HepG2 (cell line): Measurements from ENCODE around the gene NEK3. TPM values are rescaled to one million over a fixed set of nuclear protein-coding genes. Genes with fewer than 3 reads are reported as not detected.

Source experiments
- CAMTA2 ChIP-seq: sonication (generic); formaldehyde crosslinking; IDR thresholded peaks from 2 replicates; pipeline ENCODE4 v1.4.0; 2020; ENCODE audit warnings: mild to moderate bottlenecking, missing genetic modification reagents, borderline replicate concordance
- EP300 ChIP-seq, 3 experiments: sonication (generic) in 1 of 3; formaldehyde crosslinking in 1 of 3; IDR thresholded peaks; 2 replicates each; pipeline versions ENCODE4 v1.5.1 to v1.6.1; 2011 to 2020; ENCODE audit warnings: low read depth in 2 of 3, low read length in 2 of 3, borderline replicate concordance in 1 of 3, improper control_type of control experiment in 1 of 3, mild to moderate bottlenecking in 1 of 3, missing genetic modification reagents in 1 of 3, moderate library complexity in 1 of 3
- JUN ChIP-seq: sonication (generic); formaldehyde crosslinking; IDR thresholded peaks from 2 replicates; pipeline ENCODE4 v1.4.0; 2020; ENCODE audit warnings: mild to moderate bottlenecking, missing genetic modification reagents
- KLF13 ChIP-seq: sonication (generic); formaldehyde crosslinking; IDR thresholded peaks from 2 replicates; pipeline ENCODE4 v1.4.0; 2020; ENCODE audit warnings: mild to moderate bottlenecking, missing genetic modification reagents
- MATR3 ChIP-seq: sonication (generic); formaldehyde crosslinking; IDR thresholded peaks from 2 replicates; pipeline ENCODE4 v1.4.0; 2020; ENCODE audit warnings: missing genetic modification reagents
- MED8 ChIP-seq: sonication (generic); formaldehyde crosslinking; IDR thresholded peaks from 2 replicates; pipeline ENCODE4 v1.8.1; 2023; ENCODE audit warnings: mild to moderate bottlenecking, missing genetic modification reagents; ENCODE audit not compliant: insufficient replicate concordance
- PCBP1 ChIP-seq: fragments of 200-400 bp; formaldehyde crosslinking; IDR thresholded peaks from 2 replicates; pipeline ENCODE4 v1.6.1; 2017; ENCODE audit warnings: mild to moderate bottlenecking, low read depth, low read length, borderline replicate concordance
- SRSF1 ChIP-seq: fragments of 200-400 bp; formaldehyde crosslinking; optimal IDR thresholded peaks from 2 replicates; pipeline ENCODE3; 2017; ENCODE audit warnings: mild to moderate bottlenecking, low read depth, low read length, moderate library complexity
- SSRP1 ChIP-seq: IDR thresholded peaks from 2 replicates; pipeline ENCODE4 v1.6.1; 2016; ENCODE audit warnings: control low read depth
- TBX3 ChIP-seq: fragments of 450-650 bp; IDR thresholded peaks from 2 replicates; pipeline ENCODE4 v1.6.1; 2017; ENCODE audit warnings: antibody characterized with exemption, mild to moderate bottlenecking, inconsistent platforms, borderline replicate concordance
- TEAD2 ChIP-seq: sonication (generic); formaldehyde crosslinking; IDR thresholded peaks from 2 replicates; pipeline ENCODE4 v1.9.0; 2021; ENCODE audit warnings: missing genetic modification reagents
- TGIF2 ChIP-seq: IDR thresholded peaks from 2 replicates; pipeline ENCODE4 v1.6.1; 2016; ENCODE audit warnings: control low read depth, missing compliant biosample characterization
- THYN1 ChIP-seq: sonication (generic); formaldehyde crosslinking; IDR thresholded peaks from 2 replicates; pipeline ENCODE4 v1.8.1; 2023; ENCODE audit warnings: low read depth, mild to moderate bottlenecking, moderate library complexity, missing genetic modification reagents, borderline replicate concordance
- TMF1 ChIP-seq: sonication (generic); formaldehyde crosslinking; IDR thresholded peaks from 2 replicates; pipeline ENCODE4 v1.8.1; 2022; ENCODE audit warnings: low read depth, missing genetic modification reagents
- ZFP36 ChIP-seq: fragments of 150-350 bp; IDR thresholded peaks from 2 replicates; pipeline ENCODE4 v1.6.1; 2018; ENCODE audit warnings: borderline replicate concordance, low read length, low read depth; ENCODE audit not compliant: partially characterized antibody
- ZNF205 ChIP-seq: IDR thresholded peaks from 2 replicates; pipeline ENCODE4 v1.6.1; 2018; ENCODE audit warnings: missing biosample characterization, missing genetic modification reagents
- ZNF3 ChIP-seq: IDR thresholded peaks from 2 replicates; pipeline ENCODE4 v1.7.0; 2017; ENCODE audit warnings: inconsistent platforms
- ZNF33B ChIP-seq: sonication (generic); formaldehyde crosslinking; IDR thresholded peaks from 2 replicates; pipeline ENCODE4 v1.5.1; 2020; ENCODE audit warnings: mild to moderate bottlenecking, missing genetic modification reagents
- ZNF354B ChIP-seq: sonication (generic); formaldehyde crosslinking; IDR thresholded peaks from 2 replicates; pipeline ENCODE4 v1.8.0; 2022; ENCODE audit warnings: mild to moderate bottlenecking, missing genetic modification reagents
- ZNF549 ChIP-seq: sonication (generic); formaldehyde crosslinking; IDR thresholded peaks from 2 replicates; pipeline ENCODE4 v1.5.0; 2020; ENCODE audit warnings: missing genetic modification reagents
- ZNF644 ChIP-seq: IDR thresholded peaks from 2 replicates; pipeline ENCODE4 v1.6.1; 2016; ENCODE audit warnings: low read depth
- ZNF672 ChIP-seq: sonication (generic); formaldehyde crosslinking; IDR thresholded peaks from 2 replicates; pipeline ENCODE4 v1.8.1; 2022; ENCODE audit warnings: missing genetic modification reagents
- ZNF878 ChIP-seq: sonication (generic); formaldehyde crosslinking; IDR thresholded peaks from 2 replicates; pipeline ENCODE4 v1.8.1; 2023; ENCODE audit warnings: mild to moderate bottlenecking, missing genetic modification reagents, moderate library complexity
- polyA plus RNA-seq, 8 experiments: library from polyadenylated mRNA; depleted of rRNA in 3 of 8; stranded (reverse) in 7 of 8; unstranded in 1 of 8; fragments of >200 nt; fragmentation: Illumina TruSeq in 4 of 8; extraction: Trizol in 4 of 8; gene quantifications; 2 replicates each; pipeline versions ENCODE4 v1.2.1 to v1.2.3, GENCODE V29; 2011 to 2016; ENCODE audit warnings: low read depth in 4 of 8, missing spikeins in 1 of 8, mixed read lengths in 1 of 8; ENCODE audit not compliant: insufficient read depth in 1 of 8
- total RNA-seq, 5 experiments: library from RNA; depleted of rRNA; stranded (reverse); fragments of >200 nt; fragmentation: Illumina TruSeq; extraction: Trizol; gene quantifications; 2 replicates each; pipeline ENCODE4 v1.2.3, GENCODE V29; 2016; ENCODE audit warnings: low read depth in 1 of 5
- TF ChIP-seq, protein P1 (sequence below): sonication (generic); formaldehyde crosslinking; IDR thresholded peaks from 2 replicates; pipeline ENCODE4 v1.4.0; 2020; ENCODE audit warnings: mild to moderate bottlenecking, low read depth, missing genetic modification reagents
- TF ChIP-seq, protein P2 (sequence below): sonication (generic); formaldehyde crosslinking; IDR thresholded peaks from 2 replicates; pipeline ENCODE4 v1.4.0; 2020; ENCODE audit warnings: low read depth, mild to moderate bottlenecking, missing genetic modification reagents

The NEK3 gene
- total and polyA plus RNA-seq, 2 of the 13 experiments (the other 11 are each of a cell fraction or from before 2014, with no cell fraction given) = 36.7 to 68.2 TPM

GRCh38 chr13:52194184-52194868 is 34.9 kb upstream of the NEK3 start (continued):
- TF ChIP-seq ZNF3 (CRISPR knock-in tag) (peak; percentile 42; the same call in 1 of the 2 replicates), ZNF354B (CRISPR knock-in tag) (peak; percentile 94), JUN (CRISPR knock-in tag) (no peak), ZNF33B (0 out of 2 replicates have a peak, but pooled peaks have one; percentile 60), ZNF644 (CRISPR knock-in tag) (no peak), THYN1 (CRISPR knock-in tag) (no peak), PCBP1 (peak; percentile 90; the same call in 1 of the 2 replicates), ZNF205 (CRISPR knock-in tag) (peak; percentile 96), ZNF878 (CRISPR knock-in tag) (no peak; the same call in 1 of the 2 replicates), ZNF672 (CRISPR knock-in tag) (0 out of 2 replicates have a peak, but pooled peaks have one; percentile 53), TEAD2 (no peak), TGIF2 (CRISPR knock-in tag) (peak; percentile 87; the same call in 1 of the 2 replicates), ZNF549 (CRISPR knock-in tag) (no peak), SRSF1 (no peak), CAMTA2 (CRISPR knock-in tag) (no peak), TBX3 (no peak), ZFP36 (no peak), KLF13 (peak; percentile 87; the same call in 1 of the 2 replicates), MATR3 (no peak), MED8 (peak; percentile 68), SSRP1 (CRISPR knock-in tag) (no peak), TMF1 (CRISPR knock-in tag) (no peak), EP300 (IDR thresholded peaks at IDR 0.05; ENCODE audit: low read depth in 2 of 2, low read length in 2 of 2) (peak; percentile 35 to 40; a peak in 2 of 4 replicates), EP300 (CRISPR knock-in tag; IDR thresholded peaks at IDR 0.05; ENCODE audit: borderline replicate concordance) (peak; percentile 62)
- TF ChIP-seq, protein P1, sequence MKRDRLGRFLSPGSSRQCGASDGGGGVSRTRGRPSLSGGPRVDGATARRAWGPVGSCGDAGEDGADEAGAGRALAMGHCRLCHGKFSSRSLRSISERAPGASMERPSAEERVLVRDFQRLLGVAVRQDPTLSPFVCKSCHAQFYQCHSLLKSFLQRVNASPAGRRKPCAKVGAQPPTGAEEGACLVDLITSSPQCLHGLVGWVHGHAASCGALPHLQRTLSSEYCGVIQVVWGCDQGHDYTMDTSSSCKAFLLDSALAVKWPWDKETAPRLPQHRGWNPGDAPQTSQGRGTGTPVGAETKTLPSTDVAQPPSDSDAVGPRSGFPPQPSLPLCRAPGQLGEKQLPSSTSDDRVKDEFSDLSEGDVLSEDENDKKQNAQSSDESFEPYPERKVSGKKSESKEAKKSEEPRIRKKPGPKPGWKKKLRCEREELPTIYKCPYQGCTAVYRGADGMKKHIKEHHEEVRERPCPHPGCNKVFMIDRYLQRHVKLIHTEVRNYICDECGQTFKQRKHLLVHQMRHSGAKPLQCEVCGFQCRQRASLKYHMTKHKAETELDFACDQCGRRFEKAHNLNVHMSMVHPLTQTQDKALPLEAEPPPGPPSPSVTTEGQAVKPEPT = 0 out of 2 replicates have a peak, but pooled peaks have one; percentile 49
- TF ChIP-seq, protein P2, sequence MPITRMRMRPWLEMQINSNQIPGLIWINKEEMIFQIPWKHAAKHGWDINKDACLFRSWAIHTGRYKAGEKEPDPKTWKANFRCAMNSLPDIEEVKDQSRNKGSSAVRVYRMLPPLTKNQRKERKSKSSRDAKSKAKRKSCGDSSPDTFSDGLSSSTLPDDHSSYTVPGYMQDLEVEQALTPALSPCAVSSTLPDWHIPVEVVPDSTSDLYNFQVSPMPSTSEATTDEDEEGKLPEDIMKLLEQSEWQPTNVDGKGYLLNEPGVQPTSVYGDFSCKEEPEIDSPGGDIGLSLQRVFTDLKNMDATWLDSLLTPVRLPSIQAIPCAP (CRISPR knock-in tag) = no peak
